HUES6 (cell line): Measurements from ENCODE around the gene ZNF775.

ENCODE experiments used
- H3K27ac ChIP-seq: 2 replicates; pipeline ENCODE4 v1.7.0; 2013; ENCODE audit warnings: low read depth, mild to moderate bottlenecking, low read length, inconsistent platforms
- H3K27me3 ChIP-seq: 2 replicates; pipeline ENCODE4 v1.6.1; 2013; ENCODE audit warnings: low read length; ENCODE audit not compliant: control insufficient read depth, insufficient read depth
- H3K36me3 ChIP-seq: 2 replicates; pipeline ENCODE4 v1.6.1; 2013; ENCODE audit warnings: low read length; ENCODE audit not compliant: control insufficient read depth, insufficient read depth
- H3K4me1 ChIP-seq: 2 replicates; pipeline ENCODE4 v1.6.1; 2013; ENCODE audit warnings: low read length; ENCODE audit not compliant: control insufficient read depth, insufficient read depth
- H3K4me3 ChIP-seq: 2 replicates; pipeline ENCODE4 v1.5.1; 2013; ENCODE audit warnings: low read depth, low read length
- H3K9ac ChIP-seq: one replicate; pipeline ENCODE4 v1.6.1; 2013; ENCODE audit warnings: mild to moderate bottlenecking, low read length
- H3K9me3 ChIP-seq: 2 replicates; pipeline ENCODE4 v1.6.1; 2013; ENCODE audit warnings: low read depth, low read length; ENCODE audit not compliant: control insufficient read depth, insufficient read depth

ZNF775 gene

DNA sequence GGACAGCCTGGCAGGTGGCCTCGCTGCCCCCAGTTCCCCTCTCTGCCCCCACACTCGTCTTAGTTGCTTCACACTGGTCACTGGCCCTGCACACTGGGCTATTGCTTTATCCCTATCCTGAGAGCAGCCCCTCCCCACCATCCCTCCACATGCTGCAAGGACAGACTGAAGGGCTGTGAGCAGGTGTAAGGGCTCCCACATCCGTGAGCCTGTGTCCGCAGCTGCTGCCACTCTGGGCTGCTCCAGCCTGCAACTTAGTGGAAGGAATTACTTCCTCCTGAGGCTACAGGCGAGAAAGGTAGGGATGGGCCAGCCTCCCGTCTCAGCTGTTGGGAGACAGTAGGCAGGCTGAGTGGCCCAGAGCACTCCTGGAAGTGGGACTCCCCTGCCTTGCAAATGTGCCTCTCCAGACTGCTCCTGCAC lies 41.5 kb upstream of the ZNF775 start:
- Histone ChIP-seq H3K9ac (no peak overlapping the region), H3K36me3 (peaks cover 40% of the 10 kb centered on the region), H3K4me1 (peaks cover 56% of the 10 kb centered on the region), H3K9me3 (no peaks in the 10 kb centered on the region), H3K27ac (no peak overlapping the region), H3K4me3 (no peak overlapping the region), H3K27me3 (peaks cover 29% of the 10 kb centered on the region)

DNA sequence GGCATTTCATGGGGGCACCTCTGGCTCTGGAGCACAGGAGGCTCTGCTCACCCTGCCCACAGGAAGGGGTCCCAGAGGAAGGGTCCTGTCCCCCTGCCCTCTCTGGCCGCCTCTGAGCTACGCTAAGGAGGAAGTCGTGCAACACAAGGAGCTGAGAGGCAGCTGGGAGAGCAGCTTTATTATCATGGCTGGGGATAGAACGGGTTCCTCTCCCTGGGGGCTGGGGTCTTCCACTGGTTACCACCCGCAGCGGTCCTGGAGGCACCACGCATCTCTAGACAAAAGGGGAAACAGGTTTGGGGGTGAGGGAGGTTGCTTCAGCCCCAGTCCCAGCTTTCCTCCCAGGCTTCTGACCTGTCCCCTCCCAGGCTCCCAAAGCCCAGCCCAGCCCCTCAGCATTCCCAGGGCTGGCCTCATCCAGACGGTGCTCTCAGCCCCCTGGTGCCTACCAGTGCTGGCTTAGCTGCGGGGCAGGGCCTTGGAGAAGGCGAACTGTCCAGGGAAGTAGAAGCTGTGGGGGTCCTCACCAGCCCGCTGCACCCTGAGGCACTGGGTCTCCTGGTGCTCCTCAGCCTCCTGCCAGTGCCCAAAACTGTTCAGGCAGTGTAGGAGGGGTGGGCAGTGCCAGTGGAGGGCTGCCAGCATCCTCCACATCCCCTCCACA lies 40.8 kb upstream of the ZNF775 start:
- peaks cover 54% of the 10 kb centered on the region for H3K4me1 ChIP-seq
- 0 out of 2 replicates have a peak, but pooled peaks cover under 1% of the 10 kb centered on the region for H3K9me3 ChIP-seq
- peaks cover 34% of the 10 kb centered on the region for H3K36me3 ChIP-seq
- no peak overlapping the region for H3K9ac ChIP-seq
- H3K27ac ChIP-seq: no peak overlapping the region
- H3K27me3 ChIP-seq: peaks cover 35% of the 10 kb centered on the region
- no peak overlapping the region for H3K4me3 ChIP-seq

DNA sequence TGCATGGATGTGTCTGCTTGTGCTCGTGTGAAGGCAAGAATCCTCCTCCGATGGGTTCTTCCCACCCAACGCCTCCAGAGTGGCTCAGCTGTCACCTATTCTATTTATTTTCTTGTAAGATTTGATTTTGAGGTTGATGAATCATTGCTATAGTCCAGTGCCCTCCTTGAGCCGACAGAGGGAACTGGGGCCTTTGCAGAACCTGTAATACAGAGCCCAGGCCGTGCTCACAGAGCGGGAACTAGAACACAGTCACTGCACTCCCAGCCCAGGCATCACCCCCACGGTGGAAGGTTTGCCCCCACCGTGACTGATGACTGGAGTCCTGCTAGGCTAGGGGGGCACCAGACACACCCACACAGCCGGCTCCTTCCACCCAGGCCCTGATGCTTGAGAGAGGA lies 39.7 kb upstream of the ZNF775 start:
- Histone ChIP-seq H3K4me1 (peaks cover 45% of the 10 kb centered on the region), H3K27me3 (peaks cover 42% of the 10 kb centered on the region), H3K9me3 (peaks cover 9% of the 10 kb centered on the region), H3K9ac (no peak overlapping the region), H3K36me3 (peaks cover 26% of the 10 kb centered on the region), H3K4me3 (peak overlapping the region; percentile 75; the same call in 1 of the 2 replicates), H3K27ac (no peak overlapping the region)

DNA sequence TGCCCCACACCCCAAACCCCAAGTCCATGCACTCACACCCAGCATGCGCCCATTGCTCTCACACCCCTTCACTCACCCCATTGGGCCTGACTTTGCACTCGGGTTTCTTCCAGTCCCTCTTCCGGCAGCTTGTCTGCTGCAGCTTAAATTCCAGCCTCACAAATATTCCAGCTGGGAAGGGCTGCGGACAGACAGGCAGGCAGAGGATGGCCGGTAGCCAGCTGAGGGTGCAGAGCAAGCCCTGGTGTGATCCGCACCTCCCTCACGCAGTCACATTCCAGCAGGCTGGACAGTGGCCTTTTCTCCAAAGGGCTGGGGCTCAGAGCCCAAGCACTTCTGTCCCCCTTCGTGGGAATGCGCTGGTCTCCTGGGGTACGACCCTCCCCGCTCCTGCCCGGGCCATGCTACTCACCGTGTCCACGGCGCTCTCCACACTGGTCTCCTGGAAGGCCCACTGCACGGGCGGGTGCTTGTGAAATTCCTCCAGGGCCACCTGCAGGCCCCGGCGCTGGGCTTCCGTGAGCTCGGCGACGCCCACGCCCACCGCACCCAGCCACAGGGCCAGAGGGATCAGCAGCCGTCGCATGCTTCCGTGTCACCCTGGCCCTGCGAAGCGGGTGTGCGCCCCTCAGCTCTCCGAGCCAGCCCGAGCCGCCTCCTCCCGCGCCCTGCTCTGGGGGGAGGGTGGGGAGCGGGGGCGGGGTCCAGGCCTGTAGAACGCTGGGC lies 38.9 kb upstream of the ZNF775 start:
- H3K9ac ChIP-seq: no peak overlapping the region
- peaks cover 40% of the 10 kb centered on the region for H3K4me1 ChIP-seq
- H3K27ac ChIP-seq: no peak overlapping the region
- peaks cover 42% of the 10 kb centered on the region for H3K27me3 ChIP-seq
- H3K36me3 ChIP-seq: peaks cover 26% of the 10 kb centered on the region
- H3K9me3 ChIP-seq: peaks cover 9% of the 10 kb centered on the region
- H3K4me3 ChIP-seq: peak overlapping the region; percentile 75

GRCh38 chr7:150340875-150341262 lies 38.3 kb upstream of the ZNF775 start:
- Histone ChIP-seq H3K4me3 (peak overlapping the region; percentile 75), H3K9me3 (peaks cover 9% of the 10 kb centered on the region), H3K27ac (no peak overlapping the region), H3K36me3 (peaks cover 26% of the 10 kb centered on the region), H3K27me3 (peaks cover 42% of the 10 kb centered on the region), H3K4me1 (peaks cover 33% of the 10 kb centered on the region), H3K9ac (peak overlapping the region; percentile 47)

- peak within 1 kb of the TSS; percentile 47 for H3K9ac ChIP-seq
Measured at GRCh38 chr7:150341263-150342120, 37.6 kb upstream of the ZNF775 start, which contains the start of gene RARRES2. TSS of gene RARRES2 (minus strand) at chr7:150341629. CDS start at chr7:150340609, 1,020 bp downstream.

DNA sequence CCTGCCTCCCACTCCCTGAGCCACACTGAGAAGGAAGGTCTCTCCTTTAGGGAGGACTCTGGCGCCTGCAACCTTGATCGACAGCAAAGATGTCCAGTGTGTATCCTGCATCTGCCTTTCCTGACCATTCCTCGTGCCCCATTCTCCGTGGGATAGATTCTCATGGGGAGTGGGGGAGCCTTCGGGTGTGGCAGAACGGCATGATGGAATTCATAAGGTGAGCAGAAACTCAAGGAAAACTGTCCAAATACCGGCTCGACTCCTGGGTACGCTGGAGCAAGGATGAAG lies 37.1 kb upstream of the ZNF775 start:
- Histone ChIP-seq H3K9ac (peak overlapping the region; percentile 2), H3K36me3 (peaks cover 20% of the 10 kb centered on the region), H3K27me3 (peaks cover 42% of the 10 kb centered on the region), H3K4me3 (peak overlapping the region; percentile 37), H3K4me1 (peaks cover 22% of the 10 kb centered on the region), H3K27ac (no peak overlapping the region), H3K9me3 (peaks cover 9% of the 10 kb centered on the region)

More at GRCh38 chr7:150341263-150342120, 37.6 kb upstream of the ZNF775 start, which contains the start of gene RARRES2:
- H3K27ac ChIP-seq: no peak within 1 kb of the TSS
- H3K36me3 ChIP-seq: peaks cover 24% of the 10 kb centered on the region
- peaks cover 42% of the 10 kb centered on the region for H3K27me3 ChIP-seq
- peaks cover 9% of the 10 kb centered on the region for H3K9me3 ChIP-seq
- H3K4me1 ChIP-seq: peaks cover 27% of the 10 kb centered on the region
- peak within 1 kb of the TSS; percentile 75 for H3K4me3 ChIP-seq

- Histone ChIP-seq H3K4me3 (no peak overlapping the region), H3K9me3 (peaks cover 13% of the 10 kb centered on the region), H3K27me3 (peaks cover 42% of the 10 kb centered on the region), H3K9ac (no peak overlapping the region), H3K36me3 (peaks cover 8% of the 10 kb centered on the region), H3K4me1 (peaks cover 19% of the 10 kb centered on the region), H3K27ac (no peak overlapping the region)
Measured at GRCh38 chr7:150343225-150343624, 35.9 kb upstream of the ZNF775 start.

DNA sequence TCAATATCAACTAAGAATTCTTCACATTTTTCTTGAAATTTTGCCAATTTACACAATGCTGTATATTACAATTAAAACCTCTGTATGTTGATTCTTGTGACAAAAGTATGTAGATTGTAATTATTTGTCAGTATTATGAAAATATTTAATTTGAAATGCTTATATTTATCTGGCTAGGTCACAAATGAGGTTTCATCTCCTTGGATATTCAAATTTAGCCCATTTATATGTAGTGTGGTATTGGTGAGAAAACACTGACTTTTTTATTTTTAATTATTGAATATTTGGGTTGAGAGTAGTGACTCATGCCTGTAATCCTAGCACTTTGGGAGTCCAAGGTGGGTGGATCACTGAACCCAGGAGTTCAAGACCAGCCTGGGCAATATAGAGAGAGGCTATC lies 34.8 kb upstream of the ZNF775 start:
- H3K9ac ChIP-seq: no peak overlapping the region
- H3K9me3 ChIP-seq: peaks cover 15% of the 10 kb centered on the region
- H3K27me3 ChIP-seq: peaks cover 42% of the 10 kb centered on the region
- peaks cover 18% of the 10 kb centered on the region for H3K4me1 ChIP-seq
- no peak overlapping the region for H3K27ac ChIP-seq
- peaks cover under 1% of the 10 kb centered on the region; the same call in 1 of the 2 replicates for H3K36me3 ChIP-seq
- H3K4me3 ChIP-seq: no peak overlapping the region

GRCh38 chr7:150345012-150345411 lies 34.1 kb upstream of the ZNF775 start:
- no peak overlapping the region for H3K27ac ChIP-seq
- H3K27me3 ChIP-seq: peaks cover 37% of the 10 kb centered on the region
- H3K9ac ChIP-seq: no peak overlapping the region
- H3K9me3 ChIP-seq: peaks cover 15% of the 10 kb centered on the region
- H3K4me3 ChIP-seq: no peak overlapping the region
- H3K4me1 ChIP-seq: peaks cover 12% of the 10 kb centered on the region
- H3K36me3 ChIP-seq: no peaks in the 10 kb centered on the region
